ENCODE results near the gene FOXO1. TPM values are rescaled to one million over a fixed set of nuclear protein-coding genes. Genes with fewer than 3 reads are reported as not detected.

Gene FOXO1
- total and polyA plus RNA-seq, 9 of the 15 experiments (the other 6 are each of a cell fraction or from before 2014, with no cell fraction given), result 0.04 to 0.73 (median 0.20) TPM

DNA sequence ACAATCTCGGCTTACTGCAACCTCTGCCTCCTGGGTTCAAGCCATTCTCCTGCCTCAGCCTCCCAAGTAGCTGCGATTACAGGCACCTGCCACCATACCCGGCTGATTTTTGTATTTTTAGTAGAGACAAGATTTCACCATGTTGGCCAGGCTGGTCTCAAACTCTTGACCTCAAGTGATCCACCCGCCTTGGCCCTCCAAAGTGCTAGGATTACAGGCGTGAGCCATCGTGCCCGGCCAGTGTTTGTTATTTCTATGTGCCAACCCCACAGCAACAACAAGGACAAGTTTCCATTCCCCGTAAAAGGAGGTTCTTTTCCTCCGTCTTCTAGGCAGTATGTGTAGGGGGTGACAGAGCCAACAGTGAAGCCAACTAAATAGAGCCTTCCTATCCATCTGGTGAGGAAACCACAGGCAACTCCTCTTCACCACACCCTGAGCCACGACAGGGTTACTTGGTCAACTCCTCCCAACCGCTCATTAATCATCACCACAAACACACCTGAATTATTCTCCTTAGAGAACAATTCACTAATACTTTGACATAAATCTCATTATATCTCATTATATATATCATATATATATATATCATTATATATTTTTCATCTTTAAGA lies 25.5 kb downstream of the FOXO1 start:
- no peak overlapping the region for H3K4me2 ChIP-seq (ENCODE audit: insufficient read depth, low read length)
- peaks cover 3 to 13% of the 10 kb centered on the region in 2 experiments; a peak in 4 of 5 replicates for H3K27me3 ChIP-seq (ENCODE audit: control insufficient read depth in 2 of 2, insufficient read depth in 2 of 2, low read length in 2 of 2)
- BruUV-seq (replicated peaks), result no TSS peak
- DNase-seq (ENCODE audit: extremely low read depth in 1 of 4, low spot score in 3 of 4) (no peak), ATAC-seq (no peak), FAIRE-seq (no peak)
- no peak for TF ChIP-seq RAD51 (IDR thresholded peaks at IDR 0.05; ENCODE audit: borderline replicate concordance, low read depth)
- no peak for TF ChIP-seq HIVEP1 (CRISPR knock-in tag; IDR thresholded peaks at IDR 0.05)
- TF ChIP-seq, protein P1, sequence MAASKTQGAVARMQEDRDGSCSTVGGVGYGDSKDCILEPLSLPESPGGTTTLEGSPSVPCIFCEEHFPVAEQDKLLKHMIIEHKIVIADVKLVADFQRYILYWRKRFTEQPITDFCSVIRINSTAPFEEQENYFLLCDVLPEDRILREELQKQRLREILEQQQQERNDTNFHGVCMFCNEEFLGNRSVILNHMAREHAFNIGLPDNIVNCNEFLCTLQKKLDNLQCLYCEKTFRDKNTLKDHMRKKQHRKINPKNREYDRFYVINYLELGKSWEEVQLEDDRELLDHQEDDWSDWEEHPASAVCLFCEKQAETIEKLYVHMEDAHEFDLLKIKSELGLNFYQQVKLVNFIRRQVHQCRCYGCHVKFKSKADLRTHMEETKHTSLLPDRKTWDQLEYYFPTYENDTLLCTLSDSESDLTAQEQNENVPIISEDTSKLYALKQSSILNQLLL (CRISPR knock-in tag; IDR thresholded peaks at IDR 0.05; ENCODE audit: borderline replicate concordance), result no peak
- TF ChIP-seq POLR2AphosphoS2 (IDR thresholded peaks at IDR 0.05; ENCODE audit: low read length), result no peak
- TF ChIP-seq BRD9 (IDR thresholded peaks at IDR 0.05; ENCODE audit: low read depth, partially characterized antibody), result no peak
- no peak for TF ChIP-seq ASH1L (IDR thresholded peaks at IDR 0.05; ENCODE audit: borderline replicate concordance, low read depth, partially characterized antibody)
- no peak for TF ChIP-seq CBX3 (IDR thresholded peaks at IDR 0.05; ENCODE audit: borderline replicate concordance in 1 of 2, low read length in 2 of 2)
- H3K36me3 ChIP-seq (ENCODE audit: control insufficient read depth, insufficient read depth, low read length), result no peaks in the 10 kb centered on the region
- H3K4me1 ChIP-seq (replicated peaks in 1 of 2; ENCODE audit: control insufficient read depth in 2 of 2, insufficient read depth in 2 of 2, low read length in 2 of 2), result no peaks in the 10 kb centered on the region; a peak in 1 of 5 replicates
- H3K9me1 ChIP-seq (ENCODE audit: control insufficient read depth, insufficient read depth, low read length), result no peaks in the 10 kb centered on the region
- no peak overlapping the region for H3K9ac ChIP-seq (ENCODE audit: insufficient read depth in 1 of 2, low read depth in 2 of 2, low read length in 2 of 2)
- POLR2A ChIA-PET, result interaction anchor here (0.6 kb wide), 1 partner anchor 675 kb away, joined by 3 read pairs; no protein-coding TSS in a partner anchor
- no peak overlapping the region for H3K4me3 ChIP-seq
- no peak overlapping the region for H3K27ac ChIP-seq (ENCODE audit: extremely low read depth, low read depth, low read length)
- H3K9me3 ChIP-seq (replicated peaks; ENCODE audit: control insufficient read depth, insufficient read depth, low read depth, low read length), result no peaks in the 10 kb centered on the region
- intact Hi-C loops (cut with micrococcal nuclease) (no loop called here), in situ Hi-C loops (cut with MboI) (no loop called here)
- no peaks in the 10 kb centered on the region for H3K79me2 ChIP-seq (ENCODE audit: control insufficient read depth, insufficient read depth, low read length)
- CTCF ChIA-PET (ENCODE audit: low intra/inter-chr PET ratio), result no interaction called here
- no peak overlapping the region for H2AFZ ChIP-seq (ENCODE audit: low read depth, low read length)
- 1% methylated on average over 10 of the region's 11 CpGs for WGBS (ENCODE audit: insufficient coverage, low coverage, missing lambda C conversion rate)
- no peaks in the 10 kb centered on the region for H4K20me1 ChIP-seq (replicated peaks; ENCODE audit: control insufficient read depth, insufficient read depth, low read length)
